OCI-LY7 (cell line): ENCODE results near the gene HSD11B1. TPM values are rescaled to one million over a fixed set of nuclear protein-coding genes. Genes with fewer than 3 reads are reported as not detected.

Experiments
- BruUV-seq: library from RNA; stranded (reverse); fragments of 400-500 nt; replicated peaks from 2 replicates; lab custom pipeline; 2021; lab: Mats Ljungman, UMichigan
- CTCF ChIA-PET: fragments of 300-600 bp; sonication (Branson Sonifier 250); formaldehyde crosslinking; loops from one replicate; lab custom pipeline; 2022; ENCODE audit warnings: antibody characterized with exemption; ENCODE audit not compliant: unreplicated experiment; lab: Charles Lee
- POLR2A ChIA-PET: fragments of 300-600 bp; sonication (Branson Sonifier 250); formaldehyde crosslinking; loops from one replicate; lab custom pipeline; 2022; ENCODE audit warnings: antibody characterized with exemption; lab: Charles Lee
- DNase-seq: peaks from one replicate; pipeline ENCODE4 v3.0.0-alpha.2; 2015; ENCODE audit warnings: low spot score
- H2AFZ ChIP-seq: fragments of 200-600 bp; sonication (generic), shearing (Covaris generic); 2 replicates; pipeline ENCODE4 v1.6.1; 2014; ENCODE audit warnings: mild to moderate bottlenecking, antibody characterized with exemption, low read length, moderate library complexity
- H3K27ac ChIP-seq: fragments of 200-600 bp; sonication (generic); 2 replicates; pipeline ENCODE4 v1.5.1; 2014; ENCODE audit warnings: mixed run types, low read depth, mild to moderate bottlenecking, moderate library complexity, low read length, inconsistent platforms; ENCODE audit not compliant: poor library complexity, severe bottlenecking
- H3K36me3 ChIP-seq: fragments of 200-600 bp; sonication (generic); 2 replicates; pipeline ENCODE4 v1.6.1; 2014; ENCODE audit warnings: mild to moderate bottlenecking, antibody characterized with exemption, low read length, moderate library complexity, mixed read lengths; ENCODE audit not compliant: insufficient read depth
- H3K4me1 ChIP-seq: fragments of 200-600 bp; sonication (generic); 2 replicates; pipeline ENCODE4 v1.5.1; 2014; ENCODE audit warnings: mild to moderate bottlenecking, low read length; ENCODE audit not compliant: insufficient read depth, poor library complexity, severe bottlenecking
- H3K4me2 ChIP-seq: fragments of 200-600 bp; sonication (generic); 2 replicates; pipeline ENCODE4 v1.6.1; 2014; ENCODE audit warnings: mild to moderate bottlenecking, low read length
- H3K4me3 ChIP-seq: fragments of 200-600 bp; sonication (generic); 2 replicates; pipeline ENCODE4 v1.5.1; 2014; ENCODE audit warnings: mild to moderate bottlenecking, low read depth, low read length; ENCODE audit not compliant: poor library complexity, severe bottlenecking
- H3K79me2 ChIP-seq: fragments of 200-600 bp; sonication (generic); 2 replicates; pipeline ENCODE4 v1.6.1; 2016; ENCODE audit warnings: low read depth, mild to moderate bottlenecking, low read length, moderate library complexity, mixed read lengths; ENCODE audit not compliant: insufficient read depth
- H3K9me2 ChIP-seq: fragments of 200-600 bp; sonication (generic); 2 replicates; pipeline ENCODE4 v1.6.1; 2016; ENCODE audit warnings: mild to moderate bottlenecking, low read length, mixed read lengths; ENCODE audit not compliant: insufficient read depth
- H3K9me3 ChIP-seq: fragments of 200-600 bp; sonication (generic); 2 replicates; pipeline ENCODE4 v1.6.1; 2014; ENCODE audit warnings: mild to moderate bottlenecking, mixed run types, low read length, mixed read lengths
- H4K20me1 ChIP-seq: fragments of 200-600 bp; sonication (generic); 2 replicates; pipeline ENCODE4 v1.6.1; 2014; ENCODE audit warnings: mild to moderate bottlenecking, antibody characterized with exemption, low read length, moderate library complexity, mixed read lengths; ENCODE audit not compliant: insufficient read depth
- EZH2phosphoT487 ChIP-seq: fragments of 200-600 bp; sonication (generic); IDR thresholded peaks from 2 replicates; pipeline ENCODE4 v1.6.1; 2018; ENCODE audit warnings: low read depth, borderline replicate concordance, mild to moderate bottlenecking, mixed run types, antibody characterized with exemption, low read length, moderate library complexity, mixed read lengths
- intact Hi-C: fragments of 100-400 bp; cut with micrococcal nuclease; formaldehyde crosslinking; loops from one replicate; pipeline ENCODE4 v1.10.0; 2022; ENCODE audit not compliant: unreplicated experiment
- total RNA-seq, 2 experiments: library from RNA; depleted of rRNA in 1 of 2; stranded (reverse); fragments of >200 nt in 1 of 2; shearing (Covaris generic) in 1 of 2; gene quantifications; 2 replicates each; pipeline ENCODE4 v1.2.3, GENCODE V29; 2014 to 2022
- TF ChIP-seq, protein P1 (sequence below): fragments of 200-600 bp; sonication (generic); conservative IDR thresholded peaks from 2 replicates; pipeline ENCODE4 v1.5.1; 2014; ENCODE audit warnings: mild to moderate bottlenecking, antibody characterized with exemption, low read length, moderate library complexity, mixed read lengths

Gene HSD11B1
- total RNA-seq, 2 experiments from 2014 or later: not detected

DNA sequence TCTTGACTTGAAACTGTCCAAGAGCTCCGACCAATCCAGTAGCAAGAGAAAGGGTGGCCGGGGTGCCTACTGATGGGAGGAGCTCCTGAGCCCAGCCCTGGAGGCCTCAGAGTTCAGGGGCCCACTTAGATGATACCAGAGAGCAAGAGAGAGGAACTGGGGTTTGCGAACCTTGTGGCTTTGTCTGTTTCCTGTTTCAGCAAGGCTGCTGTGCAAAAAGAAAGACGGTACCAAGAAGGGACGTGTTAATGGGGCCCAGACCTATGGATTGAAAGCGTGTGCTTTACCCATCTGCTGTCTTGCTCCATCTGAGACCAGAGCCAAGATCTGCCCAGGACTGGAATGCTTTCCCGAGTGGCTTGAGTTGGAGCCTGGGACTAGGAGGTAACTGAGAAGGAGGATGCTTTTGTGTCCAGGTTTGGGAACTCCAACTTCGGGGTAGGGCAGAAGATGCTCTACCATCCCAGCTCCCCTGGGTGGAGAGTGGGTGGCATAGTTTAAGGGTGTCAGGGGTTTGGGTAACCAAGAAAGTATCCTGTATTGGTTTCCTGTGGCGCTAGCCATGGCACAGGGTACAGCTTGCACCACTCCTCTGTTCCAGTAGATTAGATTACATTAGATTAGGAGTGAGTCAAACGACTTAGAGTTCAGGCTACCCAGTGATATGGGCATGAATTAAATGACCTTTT lies 51.4 kb downstream of the HSD11B1 start, which contains the start of gene TRAF3IP3:
TRAF3IP3 (plus strand) TSS at position 128 of the 689 bp plus-strand sequence. CDS start 3,987 bp downstream, outside the sequence.
- Histone ChIP-seq H3K36me3 (peaks cover 20% of the 10 kb centered on the region), H4K20me1 (no peaks in the 10 kb centered on the region), H3K4me1 (peaks cover 37% of the 10 kb centered on the region), H3K4me2 (peak within 1 kb of the TSS; percentile 75), H3K27ac (peak within 1 kb of the TSS; percentile 74), H3K9me2 (no peaks in the 10 kb centered on the region), H3K79me2 (peaks cover 9% of the 10 kb centered on the region; the same call in 1 of the 2 replicates), H2AFZ (peak within 1 kb of the TSS; percentile 96), H3K4me3 (peak within 1 kb of the TSS; percentile 69), H3K9me3 (no peaks in the 10 kb centered on the region)
- CTCF ChIA-PET: interaction anchor here (1.4 kb wide), 2 partner anchors 12 to 13 kb away, joined by 3 to 5 read pairs; no protein-coding TSS in a partner anchor
- TF ChIP-seq EZH2phosphoT487: no peak
- TF ChIP-seq, protein P1, sequence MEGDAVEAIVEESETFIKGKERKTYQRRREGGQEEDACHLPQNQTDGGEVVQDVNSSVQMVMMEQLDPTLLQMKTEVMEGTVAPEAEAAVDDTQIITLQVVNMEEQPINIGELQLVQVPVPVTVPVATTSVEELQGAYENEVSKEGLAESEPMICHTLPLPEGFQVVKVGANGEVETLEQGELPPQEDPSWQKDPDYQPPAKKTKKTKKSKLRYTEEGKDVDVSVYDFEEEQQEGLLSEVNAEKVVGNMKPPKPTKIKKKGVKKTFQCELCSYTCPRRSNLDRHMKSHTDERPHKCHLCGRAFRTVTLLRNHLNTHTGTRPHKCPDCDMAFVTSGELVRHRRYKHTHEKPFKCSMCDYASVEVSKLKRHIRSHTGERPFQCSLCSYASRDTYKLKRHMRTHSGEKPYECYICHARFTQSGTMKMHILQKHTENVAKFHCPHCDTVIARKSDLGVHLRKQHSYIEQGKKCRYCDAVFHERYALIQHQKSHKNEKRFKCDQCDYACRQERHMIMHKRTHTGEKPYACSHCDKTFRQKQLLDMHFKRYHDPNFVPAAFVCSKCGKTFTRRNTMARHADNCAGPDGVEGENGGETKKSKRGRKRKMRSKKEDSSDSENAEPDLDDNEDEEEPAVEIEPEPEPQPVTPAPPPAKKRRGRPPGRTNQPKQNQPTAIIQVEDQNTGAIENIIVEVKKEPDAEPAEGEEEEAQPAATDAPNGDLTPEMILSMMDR: no peak
- TSS peak; percentile 86 for BruUV-seq
- intact Hi-C loops: loop anchor here (1.0 to 10.0 kb wide), 3 partner anchors 28 to 579 kb away; partner anchors contain the start of genes C1orf74 and UTP25
- peak; percentile 86 for DNase-seq
- POLR2A ChIA-PET: interaction anchor here (0.5 to 6.1 kb wide), 14 partner anchors 10 to 1972 kb away, joined by 3 to 50 read pairs (median 4); partner anchors contain the start of gene C1orf74

DNA sequence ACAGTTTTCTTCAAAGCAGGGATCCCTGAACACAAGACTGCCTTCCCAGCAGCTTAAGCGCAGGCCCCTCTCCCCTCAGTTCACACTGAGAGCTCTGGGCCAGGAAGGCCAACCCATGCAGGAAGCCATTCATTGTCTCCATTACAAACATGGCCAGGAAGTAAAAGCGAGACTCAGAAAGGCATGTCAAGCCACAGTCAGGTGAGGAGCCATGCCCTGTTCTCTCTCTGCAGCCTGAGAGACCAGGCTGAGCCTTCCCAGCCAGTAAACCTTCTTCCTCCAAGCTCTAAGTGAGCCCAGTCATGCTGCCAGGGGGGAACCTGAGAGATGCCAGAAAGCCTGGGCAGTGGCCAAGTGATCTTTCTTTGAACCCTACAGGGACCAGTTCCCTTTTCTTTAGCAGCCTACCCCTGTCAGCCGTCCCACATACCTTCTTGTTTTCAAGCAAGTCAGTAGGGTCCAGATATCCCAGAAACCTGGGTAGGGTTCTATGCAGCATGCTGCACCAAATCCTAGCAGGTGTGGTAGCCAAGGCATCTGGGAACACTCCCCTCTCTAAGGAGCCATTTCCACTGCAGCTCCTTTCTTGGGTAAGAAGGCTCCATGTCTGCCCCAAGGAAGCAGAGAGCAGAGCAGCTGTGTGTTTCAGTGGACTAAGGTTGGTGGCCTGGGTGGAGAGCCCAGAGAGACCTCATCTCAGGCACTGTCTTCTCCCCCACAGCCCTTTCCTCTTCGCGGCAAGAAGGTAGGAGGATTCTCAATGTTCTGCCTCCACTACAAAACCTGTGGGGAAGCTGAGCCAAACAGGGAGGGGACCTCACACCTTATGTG lies 52.2 kb downstream of the HSD11B1 start:
- peak overlapping the region; percentile 96 for H2AFZ ChIP-seq
- ChIA-PET POLR2A (interaction anchor here (1.3 to 6.1 kb wide), 9 partner anchors 10 to 576 kb away, joined by 3 to 50 read pairs (median 11); partner anchors contain the start of gene C1orf74), CTCF (interaction anchor here (1.4 kb wide), 1 partner anchor 12 kb away, joined by 5 read pairs; no protein-coding TSS in a partner anchor)
- H3K27ac ChIP-seq: peak overlapping the region; percentile 74
- intact Hi-C loops: loop anchor here (1.0 to 10.0 kb wide), 3 partner anchors 27 to 578 kb away; partner anchors contain the start of genes C1orf74 and UTP25
- no peaks in the 10 kb centered on the region for H4K20me1 ChIP-seq
- peaks cover 9% of the 10 kb centered on the region; the same call in 1 of the 2 replicates for H3K79me2 ChIP-seq
- peaks cover 27% of the 10 kb centered on the region for H3K36me3 ChIP-seq
- peaks cover 31% of the 10 kb centered on the region for H3K4me1 ChIP-seq
- TF ChIP-seq, protein P1: no peak
- no peak for TF ChIP-seq EZH2phosphoT487
- H3K9me3 ChIP-seq: no peaks in the 10 kb centered on the region
- peak; percentile 52 for DNase-seq
- no TSS peak for BruUV-seq
- H3K9me2 ChIP-seq: no peaks in the 10 kb centered on the region
- H3K4me3 ChIP-seq: peak overlapping the region; percentile 69
- H3K4me2 ChIP-seq: peak overlapping the region; percentile 75
